Neuron (in vitro differentiated cells): ENCODE data around the gene SNX12.
"Not testable (repeated sequence)": the region's sequence is repeated elsewhere in the genome, so short reads cannot be mapped to it uniquely, and the experiment has no call there.

Experiments used
- H2AFZ ChIP-seq: one replicate; pipeline ENCODE4 v1.6.1; 2013; ENCODE audit warnings: low read depth, mild to moderate bottlenecking, inconsistent platforms, low read length, moderate library complexity
- H3K27me3 ChIP-seq: one replicate; pipeline ENCODE4 v1.6.1; 2013; ENCODE audit warnings: low read length; ENCODE audit not compliant: insufficient read depth
- H3K36me3 ChIP-seq: one replicate; pipeline ENCODE4 v1.6.1; 2013; ENCODE audit warnings: low read length; ENCODE audit not compliant: insufficient read depth
- H3K4me1 ChIP-seq: one replicate; pipeline ENCODE4 v1.6.1; 2013; ENCODE audit warnings: low read length; ENCODE audit not compliant: insufficient read depth
- H3K4me3 ChIP-seq: 2 replicates; pipeline ENCODE4 v1.5.1; 2013; ENCODE audit warnings: mild to moderate bottlenecking, low read length, moderate library complexity
- H3K9me3 ChIP-seq: one replicate; pipeline ENCODE4 v1.6.1; 2013; ENCODE audit warnings: low read length

The SNX12 gene

DNA sequence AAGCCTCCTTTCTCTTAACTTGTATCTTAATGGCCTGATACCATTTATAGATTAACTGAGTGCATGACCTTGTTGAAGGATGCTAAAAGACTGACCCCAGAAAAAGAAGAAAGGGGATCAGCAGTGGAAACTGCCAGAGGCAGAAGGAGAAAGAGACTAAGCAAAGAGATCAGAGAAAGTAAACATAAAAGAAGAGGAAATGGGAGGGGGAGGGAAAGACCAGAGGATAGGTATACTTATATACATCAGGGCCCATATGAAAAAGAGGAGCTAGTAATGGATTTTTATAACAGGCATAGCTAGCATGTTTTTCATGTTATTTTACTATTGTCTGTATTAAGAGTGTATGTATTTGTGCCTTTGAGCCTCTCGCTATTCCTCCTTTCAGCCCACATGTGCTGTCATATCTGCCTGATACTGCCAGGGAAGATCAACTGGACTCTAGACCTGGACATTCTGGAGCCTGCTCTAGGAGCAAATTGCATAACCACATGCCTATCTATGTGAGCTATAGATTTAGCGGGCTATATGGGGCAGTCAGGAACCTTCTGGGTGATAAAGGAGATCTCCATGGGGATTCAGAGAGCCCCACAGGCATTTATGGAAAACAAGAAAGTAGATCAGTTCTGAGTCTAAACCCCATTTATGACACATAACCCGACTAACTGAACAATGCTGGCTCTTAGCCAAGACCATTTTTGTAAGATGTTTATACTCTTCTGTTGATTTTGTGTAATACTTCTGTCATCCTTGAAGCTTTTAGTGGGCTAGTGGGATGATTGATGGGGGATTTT, 13.4 kb upstream of the SNX12 start:
- no peak overlapping the region for H3K4me3 ChIP-seq
- no peak overlapping the region for H2AFZ ChIP-seq
- H3K27me3 ChIP-seq, result no peaks in the 10 kb centered on the region

DNA sequence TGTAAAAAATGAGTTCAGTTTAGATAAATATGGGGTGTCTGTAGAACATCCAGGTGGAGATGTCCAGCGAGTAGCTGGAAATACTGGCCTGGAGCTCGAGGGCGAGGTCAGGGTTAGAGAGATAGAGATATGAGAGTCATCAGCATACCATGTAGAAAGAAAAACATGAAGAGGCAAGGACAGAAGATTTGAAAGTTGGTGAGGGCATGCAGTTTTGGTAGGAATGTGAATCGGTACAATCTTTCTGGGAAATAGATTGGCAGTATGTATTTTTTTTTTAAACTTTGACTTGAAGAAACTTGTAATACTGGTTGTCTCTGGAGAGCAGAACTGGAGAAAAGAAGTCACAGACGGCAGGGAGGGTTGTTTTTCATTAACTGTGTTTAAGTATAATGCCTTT, 2.4 kb upstream of the SNX12 start:
- peaks cover 3% of the 10 kb centered on the region for H3K36me3 ChIP-seq
- H3K4me1 ChIP-seq, result peaks cover 7% of the 10 kb centered on the region
- H3K4me3 ChIP-seq, result no peak overlapping the region
- no peaks in the 10 kb centered on the region for H3K9me3 ChIP-seq
- H2AFZ ChIP-seq, result no peak overlapping the region
- no peaks in the 10 kb centered on the region for H3K27me3 ChIP-seq

More for the DNA sequence above, 13.4 kb upstream of the SNX12 start:
- Histone ChIP-seq H3K36me3 (no peaks in the 10 kb centered on the region), H3K9me3 (no peaks in the 10 kb centered on the region), H3K4me1 (no peaks in the 10 kb centered on the region)

DNA sequence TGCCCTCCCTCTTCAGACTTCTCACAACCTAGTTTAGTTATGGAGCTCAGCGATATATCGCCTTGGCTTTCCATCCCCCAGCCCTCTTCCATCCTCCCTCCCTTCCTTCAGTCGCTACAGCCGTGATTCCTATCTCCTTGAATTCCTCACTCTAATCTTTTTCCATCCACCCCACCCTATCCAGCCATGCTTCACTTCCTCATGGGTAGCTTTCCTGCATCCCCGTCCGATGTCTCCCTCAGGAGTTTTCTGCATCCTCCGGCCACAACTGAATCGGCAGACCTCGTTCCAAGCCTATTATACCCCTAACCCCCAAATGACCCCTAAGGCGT, 456 bp downstream of the SNX12 start:
- H3K27me3 ChIP-seq, result no peaks in the 10 kb centered on the region
- H2AFZ ChIP-seq, result peak overlapping the region; percentile 79
- peaks cover 7% of the 10 kb centered on the region for H3K4me1 ChIP-seq
- peak overlapping the region; percentile 89 for H3K4me3 ChIP-seq
- H3K9me3 ChIP-seq, result no peaks in the 10 kb centered on the region
- H3K36me3 ChIP-seq, result peaks cover 3% of the 10 kb centered on the region

DNA sequence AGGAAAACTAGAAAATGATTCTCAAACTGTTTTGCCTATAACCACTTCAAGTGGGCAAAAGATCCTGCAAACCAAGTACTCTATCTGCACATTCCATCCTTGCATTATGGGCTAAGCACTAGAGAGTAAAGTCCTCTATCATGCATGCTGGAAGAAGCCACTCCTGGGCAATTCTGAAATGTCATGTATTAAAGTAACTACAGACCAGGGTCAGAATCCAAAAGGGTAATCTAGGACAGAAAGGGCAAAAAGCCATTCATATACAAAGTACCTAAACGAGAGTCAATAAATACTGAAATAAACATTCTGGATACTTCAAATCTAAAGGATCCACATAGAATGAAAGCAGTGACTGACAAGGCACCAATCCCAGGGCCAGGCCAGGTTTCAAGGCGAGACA, 1.0 kb downstream of the SNX12 start:
- H3K36me3 ChIP-seq, result peaks cover 3% of the 10 kb centered on the region
- H3K9me3 ChIP-seq, result no peaks in the 10 kb centered on the region
- H2AFZ ChIP-seq, result no peak overlapping the region
- H3K27me3 ChIP-seq, result no peaks in the 10 kb centered on the region
- peak overlapping the region; percentile 89 for H3K4me3 ChIP-seq
- H3K4me1 ChIP-seq, result peaks cover 7% of the 10 kb centered on the region

DNA sequence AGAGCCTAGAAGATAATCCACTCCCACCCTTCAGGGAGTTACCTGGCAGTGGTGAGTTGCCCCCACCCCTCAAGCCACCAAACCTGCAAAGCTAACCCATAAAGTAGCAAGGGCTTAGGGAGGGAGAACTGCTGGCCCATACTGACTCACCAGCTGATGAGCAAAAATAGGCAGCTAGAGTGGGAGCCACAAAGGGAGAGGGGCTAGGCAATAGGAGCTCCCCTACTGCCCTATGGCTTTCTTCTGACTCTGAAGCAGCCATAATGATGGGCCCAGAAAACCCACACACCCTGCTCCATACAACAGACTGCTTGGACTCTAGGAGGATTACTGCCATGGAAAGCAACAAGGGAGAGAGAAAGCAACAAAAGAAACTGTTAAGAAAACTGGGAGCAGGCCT, 8.0 kb downstream of the SNX12 start:
- Histone ChIP-seq H3K4me3 (no peak overlapping the region), H3K27me3 (no peaks in the 10 kb centered on the region), H3K36me3 (peaks cover 24% of the 10 kb centered on the region), H2AFZ (no peak overlapping the region), H3K9me3 (no peaks in the 10 kb centered on the region), H3K4me1 (no peaks in the 10 kb centered on the region)

DNA sequence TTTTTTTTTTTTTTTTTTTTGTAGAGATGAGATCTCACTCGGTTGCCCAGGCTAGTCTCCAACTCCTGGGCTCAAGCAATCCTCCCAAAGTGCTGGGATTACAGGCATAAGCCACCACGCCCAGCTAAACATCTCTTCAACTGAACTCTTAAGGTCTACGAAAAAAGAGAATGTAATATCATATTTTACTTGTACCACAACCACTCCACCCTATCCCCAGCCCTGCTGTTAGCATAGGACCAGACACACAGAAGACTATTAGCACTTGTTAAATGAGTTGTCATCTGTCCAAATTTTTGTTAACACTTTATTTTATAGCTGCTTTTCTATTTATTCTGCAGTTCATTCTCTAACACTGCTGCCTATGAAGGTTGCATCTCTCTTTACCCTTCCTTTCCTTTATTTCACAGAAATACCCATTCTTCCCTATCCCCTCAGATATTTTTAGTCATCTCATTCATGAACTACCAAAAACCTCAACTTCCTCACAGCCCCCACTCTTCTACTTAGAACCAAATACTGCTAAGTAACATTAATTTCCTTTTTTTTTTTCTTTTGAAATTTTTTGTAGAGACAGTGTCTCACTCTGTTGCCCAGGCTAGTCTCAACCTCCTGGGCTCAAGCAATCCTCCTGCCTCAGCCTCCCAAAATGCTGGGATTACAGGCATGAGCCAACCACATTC, 10.1 kb downstream of the SNX12 start:
- Histone ChIP-seq H2AFZ (no peak overlapping the region), H3K9me3 (no peaks in the 10 kb centered on the region), H3K36me3 (peaks cover 24% of the 10 kb centered on the region), H3K27me3 (no peaks in the 10 kb centered on the region), H3K4me1 (no peaks in the 10 kb centered on the region), H3K4me3 (no peak overlapping the region)

DNA sequence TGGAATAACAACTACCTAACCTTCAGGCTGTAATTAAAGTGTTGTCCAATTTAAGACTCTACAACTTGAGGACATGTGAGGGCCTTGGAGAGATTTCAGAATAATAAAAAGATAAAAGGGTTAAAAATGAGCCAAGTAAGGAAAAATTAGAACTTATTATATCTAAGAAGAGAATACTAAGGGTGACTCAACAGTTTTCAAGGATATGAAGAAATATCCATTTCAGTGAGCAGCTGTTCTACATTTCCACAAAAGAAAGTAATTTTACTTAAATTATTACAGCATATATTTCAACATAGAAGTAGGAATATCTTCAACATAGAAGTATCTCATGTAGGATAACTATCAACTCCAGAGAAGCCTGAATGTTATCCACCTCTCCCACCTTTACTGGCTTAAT, 11.3 kb downstream of the SNX12 start:
- Histone ChIP-seq H3K9me3 (no peaks in the 10 kb centered on the region), H3K36me3 (peaks cover 21% of the 10 kb centered on the region), H3K4me1 (no peaks in the 10 kb centered on the region), H3K27me3 (no peaks in the 10 kb centered on the region), H2AFZ (no peak overlapping the region), H3K4me3 (no peak overlapping the region)

DNA sequence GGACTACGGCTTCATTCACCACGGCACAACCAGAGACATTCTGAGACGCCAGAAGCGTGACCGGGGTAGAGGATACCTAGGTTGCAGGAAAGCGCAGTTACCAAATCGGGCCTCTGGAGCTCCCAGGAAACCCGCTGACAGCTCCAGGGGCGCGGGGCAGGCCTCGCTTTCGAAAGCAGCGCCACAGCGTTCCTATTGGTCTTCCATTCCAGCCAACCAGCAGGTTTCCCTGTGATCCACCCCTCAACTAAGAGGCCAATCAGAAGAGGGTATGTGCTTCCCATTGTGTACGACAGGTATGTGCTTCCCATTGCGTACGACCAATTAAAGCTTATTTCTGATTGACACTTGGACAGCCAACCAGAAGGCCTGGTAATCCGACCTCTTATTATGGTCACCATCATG, 14.9 kb downstream of the SNX12 start:
- Histone ChIP-seq H2AFZ (no peak overlapping the region), H3K27me3 (no peaks in the 10 kb centered on the region), H3K9me3 (no peaks in the 10 kb centered on the region), H3K36me3 (peaks cover 4% of the 10 kb centered on the region), H3K4me1 (no peaks in the 10 kb centered on the region), H3K4me3 (no peak overlapping the region)

DNA sequence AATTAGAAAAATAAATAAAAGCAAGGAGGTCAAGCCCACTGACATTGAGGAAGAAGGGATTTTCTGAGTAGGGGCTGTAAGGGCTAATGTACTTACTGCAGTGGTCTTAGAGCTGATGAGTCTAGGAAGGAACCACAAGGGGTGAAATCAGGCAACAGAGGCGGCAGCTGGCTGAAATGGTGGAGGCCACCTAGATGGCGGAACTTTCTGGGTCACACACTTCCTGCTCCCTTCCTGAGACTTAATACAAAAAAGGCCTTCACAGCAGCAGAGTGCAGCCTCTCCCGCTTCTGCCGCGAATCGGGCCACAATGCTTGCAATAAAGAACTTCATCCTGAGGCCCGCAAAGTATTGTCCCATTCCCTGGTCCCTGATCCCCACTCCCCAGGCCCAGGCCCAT, 15.4 kb downstream of the SNX12 start:
- Histone ChIP-seq H3K27me3 (no peaks in the 10 kb centered on the region), H3K4me1 (no peaks in the 10 kb centered on the region), H2AFZ (no peak overlapping the region), H3K36me3 (peaks cover 2% of the 10 kb centered on the region), H3K4me3 (no peak overlapping the region), H3K9me3 (no peaks in the 10 kb centered on the region)

DNA sequence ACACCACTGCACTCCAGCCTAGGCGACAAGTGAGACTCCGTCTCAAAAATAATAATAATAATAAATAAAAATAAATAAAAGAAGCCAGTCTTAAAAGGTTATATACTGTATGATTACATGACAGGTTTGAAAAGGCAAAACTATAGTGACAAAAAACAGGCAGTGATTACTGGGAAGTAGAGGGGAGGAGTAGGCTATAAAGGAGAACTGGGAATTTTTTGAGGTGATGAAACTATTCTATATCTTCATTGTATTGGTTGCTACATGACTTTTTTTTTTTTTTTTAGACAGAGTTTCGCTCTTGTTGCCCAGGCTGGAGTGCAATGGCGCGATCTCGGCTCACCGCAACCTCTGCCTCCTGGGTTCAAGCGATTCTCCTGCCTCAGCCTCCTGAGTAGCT, 20.2 kb downstream of the SNX12 start:
- not testable (repeated sequence) for H3K27me3 ChIP-seq, H3K4me3 ChIP-seq, H3K9me3 ChIP-seq, H2AFZ ChIP-seq, H3K36me3 ChIP-seq, H3K4me1 ChIP-seq

DNA sequence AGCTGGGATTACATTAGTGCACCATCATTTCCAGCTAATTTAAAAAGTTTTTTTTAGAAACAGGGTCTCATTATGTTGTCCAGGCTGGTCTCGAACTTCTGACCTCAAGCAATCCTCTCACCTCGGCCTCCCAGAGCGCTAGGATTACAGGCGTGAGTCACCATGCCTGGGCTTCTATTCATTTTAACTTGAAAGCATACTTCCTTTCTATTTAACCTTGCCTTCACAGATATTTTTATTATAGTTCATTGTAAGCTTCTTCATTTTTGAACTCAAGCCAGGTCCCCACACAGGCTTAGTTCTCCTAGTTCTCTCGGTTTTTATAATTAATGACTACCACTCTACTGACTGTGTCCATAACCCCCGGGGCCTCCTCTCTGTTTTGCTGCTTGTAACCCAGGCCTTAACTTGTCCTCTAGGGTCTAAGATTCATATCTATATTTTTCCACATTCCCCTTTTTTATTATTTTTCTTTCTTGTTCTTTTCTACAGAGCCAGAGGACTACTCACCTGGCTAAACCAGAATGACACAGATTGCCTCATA, 50.7 kb downstream of the SNX12 start:
- H3K9me3 ChIP-seq, result no peaks in the 10 kb centered on the region
- no peaks in the 10 kb centered on the region for H3K36me3 ChIP-seq
- no peak overlapping the region for H3K4me3 ChIP-seq
- H2AFZ ChIP-seq, result no peak overlapping the region
- H3K4me1 ChIP-seq, result no peaks in the 10 kb centered on the region
- no peaks in the 10 kb centered on the region for H3K27me3 ChIP-seq
